ENCODE measurements around the gene RELN.

- TF ChIP-seq EZH2 (IDR thresholded peaks at IDR 0.05; ENCODE audit: low read length, missing control alignments), result no peak
- TF ChIP-seq, protein P1, sequence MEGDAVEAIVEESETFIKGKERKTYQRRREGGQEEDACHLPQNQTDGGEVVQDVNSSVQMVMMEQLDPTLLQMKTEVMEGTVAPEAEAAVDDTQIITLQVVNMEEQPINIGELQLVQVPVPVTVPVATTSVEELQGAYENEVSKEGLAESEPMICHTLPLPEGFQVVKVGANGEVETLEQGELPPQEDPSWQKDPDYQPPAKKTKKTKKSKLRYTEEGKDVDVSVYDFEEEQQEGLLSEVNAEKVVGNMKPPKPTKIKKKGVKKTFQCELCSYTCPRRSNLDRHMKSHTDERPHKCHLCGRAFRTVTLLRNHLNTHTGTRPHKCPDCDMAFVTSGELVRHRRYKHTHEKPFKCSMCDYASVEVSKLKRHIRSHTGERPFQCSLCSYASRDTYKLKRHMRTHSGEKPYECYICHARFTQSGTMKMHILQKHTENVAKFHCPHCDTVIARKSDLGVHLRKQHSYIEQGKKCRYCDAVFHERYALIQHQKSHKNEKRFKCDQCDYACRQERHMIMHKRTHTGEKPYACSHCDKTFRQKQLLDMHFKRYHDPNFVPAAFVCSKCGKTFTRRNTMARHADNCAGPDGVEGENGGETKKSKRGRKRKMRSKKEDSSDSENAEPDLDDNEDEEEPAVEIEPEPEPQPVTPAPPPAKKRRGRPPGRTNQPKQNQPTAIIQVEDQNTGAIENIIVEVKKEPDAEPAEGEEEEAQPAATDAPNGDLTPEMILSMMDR (conservative IDR thresholded peaks at IDR 0.05 in 1 of 2, IDR thresholded peaks at IDR 0.05 in 1 of 2; ENCODE audit: low read depth in 1 of 2, low read length in 2 of 2), result no peak
Observed at GRCh38 chr7:103729026-103729425, 260.4 kb downstream of the RELN start.

All from fibroblast of lung (primary cell).